Measurements from ENCODE around the gene CATSPERZ.
A peak's percentile ranks its signal among the peaks of the same experiment; 100 is the strongest.
"Not testable (repeated sequence)": the region's sequence is repeated elsewhere in the genome, so short reads cannot be mapped to it uniquely, and the experiment has no call there.

The CATSPERZ gene

DNA sequence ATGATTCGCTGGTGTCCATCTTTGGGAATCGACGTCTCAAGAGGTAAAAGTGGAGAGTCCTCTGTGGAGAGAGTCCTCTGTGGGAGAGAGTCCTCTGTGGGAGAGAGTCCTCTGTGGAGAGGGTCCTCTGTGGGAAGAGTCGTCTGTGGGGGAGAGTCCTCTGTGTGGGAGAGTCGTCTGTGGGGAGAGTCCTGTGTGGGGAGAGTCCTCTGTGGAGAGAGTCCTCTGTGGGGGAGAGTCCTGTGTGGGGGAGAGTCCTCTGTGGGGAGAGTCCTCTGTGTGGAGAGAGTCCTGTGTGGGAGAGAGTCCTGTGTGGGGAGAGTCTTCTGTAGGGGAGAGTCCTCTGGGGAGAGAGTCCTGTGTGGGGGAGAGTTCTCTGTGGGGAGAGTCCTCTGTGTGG, 20.9 kb downstream of the CATSPERZ start:
- no peak for DNase-seq (ENCODE audit: low spot score)

DNA sequence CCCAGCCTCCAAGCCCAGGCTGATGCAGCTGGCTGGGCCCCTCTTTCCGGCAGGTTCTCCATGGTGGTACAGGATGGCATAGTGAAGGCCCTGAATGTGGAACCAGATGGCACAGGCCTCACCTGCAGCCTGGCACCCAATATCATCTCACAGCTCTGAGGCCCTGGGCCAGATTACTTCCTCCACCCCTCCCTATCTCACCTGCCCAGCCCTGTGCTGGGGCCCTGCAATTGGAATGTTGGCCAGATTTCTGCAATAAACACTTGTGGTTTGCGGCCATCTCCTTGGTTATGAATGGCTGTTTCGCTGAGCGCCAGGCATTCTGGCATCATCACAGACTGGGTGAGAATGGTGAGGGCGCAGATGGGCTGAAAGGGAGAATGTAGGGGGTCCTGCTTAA, 21.4 kb downstream of the CATSPERZ start:
- no peak for DNase-seq (ENCODE audit: low spot score)

DNA sequence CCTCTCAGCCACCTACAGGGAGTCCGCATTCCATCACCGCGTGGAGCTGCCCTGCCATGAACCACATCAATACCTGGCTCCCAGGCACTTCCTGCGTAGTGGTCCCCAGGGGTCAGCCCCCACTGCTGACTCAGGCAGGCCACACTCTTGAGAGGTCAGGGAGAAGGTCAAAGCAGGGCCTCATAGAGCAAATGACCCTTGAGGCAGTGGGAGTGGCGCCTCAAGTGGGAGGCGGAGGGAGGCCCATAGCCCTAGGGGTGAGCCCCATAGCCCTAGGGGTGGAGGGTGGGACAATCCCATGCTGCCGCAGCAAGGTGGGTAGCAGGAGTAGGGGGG, 22.7 kb downstream of the CATSPERZ start:
- DNase-seq (ENCODE audit: low spot score) = no peak

DNA sequence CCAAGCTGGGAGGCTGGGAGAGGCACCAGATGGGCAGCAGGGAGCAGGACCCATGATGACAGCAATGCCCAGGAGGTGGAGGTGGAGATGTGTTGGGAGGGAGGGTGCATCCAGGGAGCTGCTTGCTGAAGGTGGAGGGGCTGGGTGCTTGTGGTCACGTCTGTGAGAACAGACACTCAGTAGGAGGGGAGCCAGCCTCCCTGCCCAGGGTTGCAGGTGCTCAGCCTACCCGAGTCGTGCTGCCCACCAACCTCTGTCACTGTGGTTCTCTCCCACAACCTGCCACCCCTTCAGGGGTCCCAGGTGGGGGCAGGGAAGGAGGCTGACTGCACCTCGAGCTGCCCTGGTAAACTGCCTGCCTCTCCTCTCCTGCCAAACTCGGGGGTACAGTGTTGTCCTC, 23.2 kb downstream of the CATSPERZ start:
- DNase-seq (ENCODE audit: low spot score) = no peak

DNA sequence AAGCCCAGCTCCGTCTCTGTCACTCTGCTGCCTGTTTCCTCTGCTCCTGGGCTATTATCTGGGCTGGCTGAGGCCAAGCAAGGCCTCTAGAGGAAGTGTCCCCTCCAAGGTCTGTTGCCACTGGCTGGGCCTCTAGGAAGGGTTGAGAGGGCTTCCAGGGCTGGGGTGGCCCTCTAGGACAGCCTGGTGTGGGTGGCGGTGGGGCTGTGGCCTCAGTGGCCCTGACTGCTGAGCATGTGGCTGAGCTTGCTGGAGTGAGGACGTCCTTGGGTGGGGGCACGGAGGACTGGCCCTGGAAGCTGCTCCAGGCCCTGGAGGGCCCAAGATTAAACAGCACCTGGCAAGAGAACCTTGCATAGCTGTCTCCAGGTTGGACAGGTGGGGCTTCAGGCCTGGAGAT, 23.8 kb downstream of the CATSPERZ start:
- DNase-seq (ENCODE audit: low spot score) = not testable (repeated sequence)

DNA sequence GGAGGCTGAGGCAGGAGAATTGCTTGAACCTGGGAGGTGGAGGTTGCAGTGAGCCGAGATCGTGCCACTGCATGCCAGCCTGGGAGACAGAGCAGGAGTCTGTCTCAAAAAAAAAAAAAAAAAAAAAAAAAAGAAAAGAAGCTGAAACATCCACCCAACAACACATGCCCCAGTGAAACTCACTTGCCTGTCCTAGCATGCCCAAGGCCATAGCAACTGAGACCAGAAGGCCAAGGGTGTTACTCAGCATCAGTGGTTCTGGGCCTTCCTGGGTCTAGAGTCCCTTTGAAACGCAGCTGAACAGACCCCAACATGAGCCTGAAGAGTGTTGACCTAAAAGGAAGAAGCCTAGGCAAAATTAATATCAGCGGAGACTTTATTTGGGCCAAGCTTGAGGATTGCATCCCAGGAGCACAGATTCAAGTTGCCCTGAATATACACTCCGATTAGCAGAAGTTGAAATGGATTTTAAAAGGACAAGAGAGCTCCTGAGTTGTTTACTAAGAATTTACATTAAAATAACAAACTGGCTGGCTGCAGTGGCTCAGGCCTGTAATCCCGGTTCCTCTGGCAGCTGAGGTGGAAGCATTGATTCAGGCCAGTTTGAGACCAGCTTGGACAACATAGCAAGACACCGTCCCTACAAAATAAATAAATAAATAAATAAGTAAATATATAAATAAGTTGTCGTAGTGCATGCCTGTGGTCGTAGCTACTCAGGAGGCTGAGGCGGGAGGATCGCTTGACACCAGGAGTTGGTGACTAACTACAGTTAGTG, 24.7 kb downstream of the CATSPERZ start:
- DNase-seq (ENCODE audit: low spot score) = no peak

DNA sequence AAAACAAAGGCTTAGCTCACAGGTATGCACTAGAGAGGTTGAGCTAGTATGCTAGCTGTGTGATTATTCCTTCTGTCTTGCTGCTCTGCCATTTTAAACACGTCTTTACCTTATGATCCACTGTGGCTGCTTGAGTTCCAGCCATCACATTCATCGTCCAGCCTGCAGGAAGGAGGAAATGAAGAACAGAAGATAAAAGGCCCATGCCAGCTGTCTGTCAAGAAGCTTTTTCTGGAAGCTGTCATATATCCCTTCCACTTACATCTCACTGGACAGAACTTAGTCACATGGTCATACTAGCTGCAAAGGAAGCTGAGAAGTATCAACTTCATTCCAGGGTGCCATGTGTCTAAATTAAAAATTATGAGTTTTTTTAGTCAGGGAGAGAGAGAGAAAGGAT, 27.2 kb downstream of the CATSPERZ start:
- DNase-seq (ENCODE audit: low spot score) = no peak

DNA sequence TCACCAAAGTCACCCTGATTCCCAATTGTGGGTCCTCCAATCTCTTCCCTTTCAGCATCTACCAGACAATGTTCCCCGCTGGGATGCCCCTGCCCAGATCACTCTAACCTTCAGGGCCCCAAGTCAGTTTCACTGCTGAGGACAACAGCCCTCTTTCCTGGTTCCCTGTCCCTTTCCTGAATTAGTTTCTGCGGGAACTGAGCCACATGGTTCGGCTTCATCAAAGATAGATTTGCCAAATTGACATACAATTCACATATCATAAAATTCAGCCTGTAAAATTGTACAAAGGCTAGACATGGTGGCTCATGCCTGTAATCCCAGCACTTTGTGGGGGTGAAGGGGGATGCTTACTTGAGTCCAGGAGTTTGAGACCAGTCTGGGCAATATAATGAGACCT, 27.8 kb downstream of the CATSPERZ start:
- no peak for DNase-seq (ENCODE audit: low spot score)

DNA sequence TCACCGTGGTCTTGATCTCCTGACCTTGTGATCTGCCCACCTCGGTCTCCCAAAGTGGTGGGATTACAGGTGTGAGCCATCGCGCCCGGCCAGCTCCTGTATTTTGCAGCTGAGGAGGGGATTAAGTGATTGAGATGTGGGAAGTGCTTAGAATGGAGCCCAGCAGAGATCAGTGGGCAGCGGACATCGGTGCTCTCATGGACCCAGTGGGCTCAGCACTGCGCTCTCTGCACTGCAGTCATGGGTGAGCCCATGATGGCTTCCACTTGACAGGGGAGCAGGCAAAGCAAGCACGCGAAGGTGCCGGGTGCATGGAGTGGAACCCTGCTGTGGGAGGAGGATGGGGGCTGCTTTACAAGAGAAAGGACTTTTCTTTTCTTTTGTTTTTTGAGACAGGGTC, 30.7 kb downstream of the CATSPERZ start:
- DNase-seq (ENCODE audit: low spot score) = no peak

DNA sequence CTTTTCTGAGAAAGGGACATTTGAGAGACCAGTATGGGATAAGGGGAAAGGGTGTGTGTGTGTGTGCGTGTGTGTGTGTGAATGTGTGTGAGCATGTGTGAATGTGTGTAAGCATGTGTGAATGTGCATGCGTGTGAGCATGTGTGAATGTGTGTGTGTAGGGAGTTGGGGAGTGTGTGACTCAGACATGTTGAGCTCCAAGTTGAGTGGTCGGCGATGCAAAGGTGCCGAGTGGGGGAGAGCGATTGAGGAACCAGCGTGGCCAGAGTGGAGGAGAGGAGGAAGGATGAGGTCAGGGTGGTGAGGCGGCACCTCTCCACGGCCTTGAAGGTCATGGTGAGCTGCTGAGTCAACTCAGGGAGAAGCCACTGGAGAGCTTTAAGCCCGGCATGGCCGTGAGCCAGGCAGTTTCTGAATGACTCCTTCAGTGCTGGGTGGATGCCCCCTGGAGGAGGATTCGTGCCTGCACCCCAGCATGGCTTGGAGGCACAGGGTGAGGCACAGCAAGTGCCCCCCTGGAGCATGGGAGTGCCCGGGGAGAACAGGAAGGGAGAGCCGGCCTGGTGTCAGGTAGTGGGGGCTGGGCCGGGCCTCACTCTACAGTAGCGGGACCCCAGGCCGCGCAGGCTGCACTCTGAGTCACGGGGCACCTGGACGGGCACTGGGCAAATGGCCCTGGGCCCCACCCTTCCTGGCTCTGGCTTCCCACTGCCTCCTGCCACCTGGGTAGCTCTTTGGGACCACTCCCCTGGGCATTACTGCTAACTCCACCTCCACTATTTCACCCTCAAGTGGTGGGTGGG, 31.6 kb downstream of the CATSPERZ start:
- no peak for DNase-seq (ENCODE audit: low spot score)

DNA sequence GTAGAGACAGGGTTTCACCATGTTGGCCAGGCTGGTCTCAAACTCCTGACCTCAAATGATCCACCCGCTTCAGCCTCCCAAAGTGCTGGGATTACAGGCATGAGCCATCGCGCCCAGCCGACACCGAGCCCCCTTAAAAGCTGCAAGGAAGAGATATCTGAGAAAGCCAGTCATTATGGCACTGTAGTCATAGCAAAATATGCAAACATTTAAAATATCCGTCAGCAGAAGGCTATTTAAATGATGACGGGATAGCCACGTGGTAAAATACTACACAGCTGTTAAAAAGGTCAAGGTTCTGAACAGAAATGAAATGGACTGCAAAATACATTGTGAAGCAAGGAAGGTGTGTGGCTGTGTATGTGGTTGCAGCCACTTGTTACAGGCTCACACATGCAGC, 33.4 kb downstream of the CATSPERZ start:
- DNase-seq (ENCODE audit: low spot score) = no peak

DNA sequence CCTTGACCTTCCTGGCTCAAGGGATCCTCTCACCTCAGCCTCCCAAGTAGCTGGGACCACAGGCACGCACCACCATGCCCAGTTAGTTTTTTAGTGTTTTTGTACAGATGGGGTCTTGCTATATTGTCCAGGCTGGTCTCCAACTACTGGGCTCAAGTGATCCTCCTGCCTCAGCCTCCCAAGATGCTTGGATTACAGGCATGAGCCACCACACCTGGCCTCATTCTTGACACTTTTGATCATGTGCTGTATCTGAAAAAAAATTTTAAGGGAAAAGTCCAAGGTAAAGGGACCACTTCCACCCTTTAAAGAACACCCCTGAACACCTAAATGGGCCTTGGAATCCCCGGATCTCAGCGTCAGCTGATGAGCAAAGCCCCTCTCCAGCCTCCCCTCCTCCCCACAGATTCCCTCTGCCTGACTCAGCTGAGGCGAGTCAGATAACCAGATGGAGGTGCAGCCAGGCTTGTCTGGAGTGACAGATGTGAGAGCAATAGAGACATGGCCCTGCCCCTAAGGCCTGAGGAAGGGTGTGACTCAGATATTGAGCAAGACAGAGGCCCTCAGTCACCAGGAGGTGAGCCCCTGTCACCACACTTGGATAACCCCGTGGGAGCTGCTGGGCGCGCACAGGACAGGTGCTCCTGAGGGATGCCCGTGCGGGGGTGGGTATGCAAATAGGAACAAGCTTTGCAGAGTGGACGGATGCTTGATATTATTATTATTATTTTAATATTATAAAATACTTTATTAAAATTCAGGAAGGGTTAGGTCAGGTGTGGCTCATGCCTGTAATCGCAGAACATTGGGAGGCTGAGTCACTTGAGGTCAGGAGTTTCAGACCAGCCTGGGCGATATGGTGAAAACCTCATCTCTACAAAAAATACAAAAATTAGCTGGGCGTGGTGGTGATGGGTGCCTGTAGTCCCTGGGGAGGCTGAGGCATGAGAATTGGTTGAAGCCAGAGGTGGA, 34.9 kb downstream of the CATSPERZ start:
- no peak for DNase-seq (ENCODE audit: low spot score)

DNA sequence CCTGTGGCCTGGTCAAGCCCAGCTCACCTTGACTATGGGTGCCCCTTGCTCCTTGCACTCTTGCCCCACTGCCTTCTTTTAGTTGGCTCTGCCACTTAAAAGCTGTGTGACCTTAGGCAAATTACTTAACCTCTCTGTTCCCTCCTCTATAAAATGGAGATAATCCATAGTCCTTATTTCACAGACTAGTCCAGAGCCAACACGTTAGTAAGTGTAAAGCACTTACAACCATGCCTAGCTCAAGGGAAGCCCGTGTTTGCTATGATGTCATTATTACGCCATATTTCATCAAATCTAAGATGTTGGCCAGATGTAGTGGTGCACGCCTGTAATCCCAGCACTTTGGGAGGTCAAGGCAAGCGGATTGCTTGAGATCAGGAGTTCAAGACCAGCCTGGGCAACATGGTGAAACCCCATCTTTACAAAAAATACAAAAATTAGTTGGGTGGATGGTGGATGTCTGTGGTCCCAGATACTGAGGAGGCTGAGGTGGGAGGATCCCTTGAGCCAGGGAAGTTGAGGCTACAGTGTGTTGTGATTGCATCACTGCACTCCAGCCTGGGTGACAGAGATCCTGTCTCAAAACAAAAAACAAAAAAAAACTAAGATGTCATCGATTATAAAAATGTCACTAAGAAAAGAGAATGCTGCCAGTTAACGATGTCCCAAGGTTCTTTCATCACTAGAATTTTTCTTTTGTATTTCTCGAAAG, 37.5 kb downstream of the CATSPERZ start:
- no peak for DNase-seq (ENCODE audit: low spot score)

DNA sequence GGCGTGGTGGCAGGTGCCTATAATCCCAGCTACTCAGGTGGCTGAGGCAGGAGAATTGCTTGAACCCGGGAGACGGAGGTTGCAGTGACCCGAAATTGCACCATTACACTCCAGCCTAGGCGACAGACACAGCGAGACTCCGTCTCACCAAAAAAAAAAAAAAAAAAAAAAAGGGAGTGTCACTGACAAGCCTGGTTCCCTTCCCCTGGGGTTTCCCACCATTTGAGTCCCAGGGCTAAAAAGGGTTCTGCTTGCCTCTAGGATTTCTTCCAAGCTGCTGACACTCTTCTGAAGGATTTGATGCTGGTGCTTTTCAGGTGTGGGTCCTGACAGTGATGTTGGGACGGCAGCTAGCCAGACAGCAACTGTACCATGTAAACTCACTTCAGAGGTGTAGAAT, 38.6 kb downstream of the CATSPERZ start:
- no peak for DNase-seq (ENCODE audit: low spot score)

DNA sequence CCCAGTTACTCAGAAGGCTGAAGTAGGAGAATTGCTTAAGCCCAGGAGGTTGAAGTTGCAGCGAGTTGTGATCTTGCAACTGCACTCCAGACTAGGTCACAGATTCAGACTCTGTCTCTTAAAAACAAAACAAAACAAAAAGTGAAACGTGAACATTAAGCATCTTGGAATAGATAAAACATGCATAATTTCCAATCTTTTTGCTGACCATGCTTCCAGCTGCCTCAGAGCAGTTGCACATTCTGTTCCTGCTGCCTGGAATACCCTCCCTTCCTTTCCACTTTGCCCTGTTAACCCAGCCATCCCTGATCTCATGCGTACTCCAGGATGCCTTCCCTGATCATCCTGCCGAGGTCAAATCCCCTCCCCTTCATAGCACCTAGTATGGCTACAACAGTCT, 39.1 kb downstream of the CATSPERZ start:
- no peak for DNase-seq (ENCODE audit: low spot score)

DNA sequence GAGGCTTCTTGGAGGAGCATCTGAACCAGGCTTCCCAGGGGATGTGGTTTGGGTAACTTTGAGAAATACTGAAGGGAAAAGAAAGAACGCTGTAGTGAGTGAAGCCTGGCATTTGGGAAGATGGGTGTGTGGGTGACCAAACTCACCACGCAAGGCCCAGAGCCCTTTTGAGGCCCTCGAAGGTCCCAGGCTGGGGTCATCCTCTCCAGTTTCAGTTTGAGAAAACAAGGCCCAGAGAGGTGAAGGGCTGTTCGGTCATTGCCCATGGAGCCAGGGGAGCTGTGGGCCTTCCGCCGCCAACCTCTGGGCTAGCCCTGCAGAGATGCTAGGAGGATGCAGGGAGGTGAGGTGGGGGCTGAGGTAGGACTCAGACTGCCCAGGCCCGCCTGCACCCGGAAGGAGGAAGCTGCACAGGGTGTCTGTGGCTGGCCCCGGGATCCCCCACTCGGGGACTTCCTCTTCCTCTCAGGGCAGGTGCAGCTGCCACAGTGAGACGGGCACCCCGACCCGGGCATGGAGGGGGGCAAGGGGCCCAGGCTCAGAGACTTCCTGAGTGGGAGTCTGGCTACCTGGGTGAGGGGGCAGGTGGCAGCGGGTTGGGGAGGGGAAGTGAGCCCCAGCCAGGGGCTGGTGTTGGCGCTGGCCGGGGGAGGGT, 39.7 kb downstream of the CATSPERZ start, which contains the start of gene CCDC88B:
CCDC88B (plus strand) TSS at position 451 of the 655 bp plus-strand sequence; CDS start at position 514, 63 bp downstream.
- DNase-seq (ENCODE audit: low spot score) = no peak

DNA sequence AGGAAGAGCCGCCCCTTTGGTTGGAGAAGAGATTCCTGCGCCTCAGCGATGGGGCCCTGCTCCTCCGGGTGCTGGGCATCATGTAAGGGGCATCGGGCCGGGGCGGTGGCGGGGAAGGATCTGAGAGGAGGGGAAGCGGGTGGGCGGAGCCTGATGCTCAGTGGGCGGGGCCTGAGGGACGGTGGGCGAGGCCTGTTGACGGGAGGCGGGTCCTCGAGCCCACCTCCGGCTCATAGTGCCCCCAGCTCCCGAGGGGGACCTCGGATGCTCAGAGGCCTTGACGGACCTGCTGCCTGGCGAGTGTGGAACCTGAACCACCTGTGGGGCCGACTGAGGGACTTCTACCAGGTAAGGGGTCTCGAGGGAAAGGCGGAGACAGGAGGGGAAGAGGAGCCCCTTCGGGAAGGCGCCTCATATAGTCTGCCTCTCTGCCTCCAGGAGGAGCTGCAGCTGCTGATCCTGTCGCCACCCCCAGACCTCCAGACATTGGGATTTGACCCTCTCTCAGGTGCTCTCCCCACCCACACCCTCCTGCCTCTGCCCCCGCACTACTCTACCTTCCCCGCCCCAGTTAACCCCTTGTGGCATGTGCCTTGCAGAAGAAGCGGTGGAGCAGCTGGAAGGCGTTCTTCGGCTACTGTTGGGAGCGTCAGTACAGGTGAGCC, 40.6 kb downstream of the CATSPERZ start:
- DNase-seq (ENCODE audit: low spot score) = peak; percentile 91

DNA sequence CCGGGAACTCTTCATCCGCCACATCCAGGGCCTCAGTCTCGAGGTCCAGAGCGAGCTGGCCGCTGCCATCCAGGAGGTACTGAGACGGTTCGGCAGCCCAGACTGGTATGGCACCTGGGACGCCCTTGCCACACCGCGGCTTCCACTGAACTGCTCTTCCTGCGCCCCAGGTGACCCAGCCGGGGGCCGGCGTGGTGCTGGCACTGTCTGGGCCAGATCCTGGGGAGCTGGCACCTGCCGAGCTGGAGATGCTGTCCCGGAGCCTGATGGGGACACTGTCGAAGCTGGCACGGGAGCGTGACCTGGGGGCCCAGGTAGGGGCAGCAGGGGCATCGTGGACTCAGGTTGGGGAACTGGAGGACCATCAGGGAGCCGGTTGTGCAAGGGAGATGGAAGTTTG, 41.3 kb downstream of the CATSPERZ start:
- no peak for DNase-seq (ENCODE audit: low spot score)

DNA sequence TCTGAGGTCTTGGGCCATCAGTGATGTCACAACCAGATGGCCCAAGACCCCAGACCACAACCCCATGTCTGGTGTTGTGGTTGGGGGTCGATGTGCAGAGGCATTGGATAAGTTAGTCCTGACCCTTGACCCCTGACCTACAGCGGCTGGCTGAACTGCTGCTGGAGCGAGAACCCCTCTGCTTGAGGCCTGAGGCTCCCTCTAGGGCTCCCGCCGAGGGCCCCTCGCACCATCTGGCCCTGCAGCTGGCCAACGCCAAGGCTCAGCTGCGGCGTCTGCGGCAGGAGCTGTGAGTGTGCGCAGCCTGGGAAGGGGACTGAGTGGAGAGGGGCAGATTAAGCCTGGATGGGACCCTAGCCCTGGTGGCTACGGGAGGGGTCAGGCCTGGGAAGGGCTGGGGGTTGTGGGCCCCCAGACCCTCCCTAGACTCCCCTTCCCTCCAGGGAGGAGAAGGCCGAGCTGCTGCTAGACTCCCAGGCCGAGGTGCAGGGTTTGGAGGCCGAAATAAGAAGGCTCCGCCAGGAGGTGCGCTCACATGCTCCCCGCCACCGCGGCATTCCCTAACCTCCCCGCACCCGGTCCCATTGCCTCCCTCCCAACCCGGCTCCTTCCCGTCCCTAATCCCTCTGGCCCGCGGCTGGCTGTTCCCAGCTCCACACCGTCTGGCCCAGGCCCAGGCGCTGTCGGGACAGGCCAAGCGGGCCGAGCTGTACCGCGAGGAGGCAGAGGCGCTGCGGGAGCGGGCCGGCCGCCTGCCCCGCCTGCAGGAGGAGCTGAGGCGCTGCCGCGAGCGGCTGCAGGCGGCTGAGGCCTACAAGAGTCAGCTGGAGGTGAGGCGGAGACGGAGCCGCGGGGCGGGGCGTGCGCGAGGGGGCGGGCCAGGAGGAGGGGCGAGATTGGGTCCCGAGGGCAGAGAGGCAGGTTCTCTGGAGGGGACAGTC, 42.0 kb downstream of the CATSPERZ start:
- peak; percentile 94 for DNase-seq (ENCODE audit: low spot score)
